Mammary epithelial cell (primary cell): ENCODE measurements around the gene UBE2L3.

ENCODE experiments used
- EZH2 ChIP-seq: IDR thresholded peaks from 2 replicates; pipeline ENCODE4 v1.6.1; 2012; ENCODE audit warnings: low read length, inconsistent platforms, borderline replicate concordance
- TF ChIP-seq, protein P1 (sequence below), 2 donors: IDR thresholded peaks in 1 of 2; conservative IDR thresholded peaks in 1 of 2; 2 replicates each; pipeline ENCODE4 v1.5.1; 2011 to 2012; ENCODE audit warnings: inconsistent platforms in 2 of 2, low read length in 2 of 2, mild to moderate bottlenecking in 2 of 2, control low read depth in 1 of 2, low read depth in 1 of 2; ENCODE audit not compliant: insufficient read depth in 1 of 2; ENCODE audit errors: extremely low read depth in 1 of 2

DNA sequence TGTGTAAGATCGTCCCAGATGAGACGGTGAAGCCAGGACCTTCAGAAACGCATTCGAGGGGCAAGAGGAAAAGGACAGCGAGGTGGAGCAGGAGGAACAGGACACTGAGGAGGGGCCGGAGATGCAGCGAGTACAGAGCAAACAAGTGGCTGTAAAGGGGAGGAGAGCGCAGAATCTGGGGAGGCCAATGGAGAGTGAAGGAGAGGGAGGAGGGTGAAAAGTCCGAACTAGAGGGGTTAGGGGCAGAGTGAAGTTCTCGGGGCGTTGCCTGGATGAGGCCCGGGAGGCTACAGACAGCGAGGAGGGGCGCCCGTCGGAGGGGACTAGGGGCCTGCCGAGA, 89.5 kb downstream of the UBE2L3 start:
- TF ChIP-seq, protein P1, sequence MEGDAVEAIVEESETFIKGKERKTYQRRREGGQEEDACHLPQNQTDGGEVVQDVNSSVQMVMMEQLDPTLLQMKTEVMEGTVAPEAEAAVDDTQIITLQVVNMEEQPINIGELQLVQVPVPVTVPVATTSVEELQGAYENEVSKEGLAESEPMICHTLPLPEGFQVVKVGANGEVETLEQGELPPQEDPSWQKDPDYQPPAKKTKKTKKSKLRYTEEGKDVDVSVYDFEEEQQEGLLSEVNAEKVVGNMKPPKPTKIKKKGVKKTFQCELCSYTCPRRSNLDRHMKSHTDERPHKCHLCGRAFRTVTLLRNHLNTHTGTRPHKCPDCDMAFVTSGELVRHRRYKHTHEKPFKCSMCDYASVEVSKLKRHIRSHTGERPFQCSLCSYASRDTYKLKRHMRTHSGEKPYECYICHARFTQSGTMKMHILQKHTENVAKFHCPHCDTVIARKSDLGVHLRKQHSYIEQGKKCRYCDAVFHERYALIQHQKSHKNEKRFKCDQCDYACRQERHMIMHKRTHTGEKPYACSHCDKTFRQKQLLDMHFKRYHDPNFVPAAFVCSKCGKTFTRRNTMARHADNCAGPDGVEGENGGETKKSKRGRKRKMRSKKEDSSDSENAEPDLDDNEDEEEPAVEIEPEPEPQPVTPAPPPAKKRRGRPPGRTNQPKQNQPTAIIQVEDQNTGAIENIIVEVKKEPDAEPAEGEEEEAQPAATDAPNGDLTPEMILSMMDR (conservative IDR thresholded peaks at IDR 0.05 in 1 of 2, IDR thresholded peaks at IDR 0.05 in 1 of 2; ENCODE audit: extremely low read depth in 1 of 2, insufficient read depth in 1 of 2, low read depth in 1 of 2, low read length in 2 of 2), result no peak
- no peak for TF ChIP-seq EZH2
